Cardiac muscle cell (in vitro differentiated cells and primary cell): ENCODE measurements around the gene PLD1. TPM values are rescaled to one million over a fixed set of nuclear protein-coding genes. Genes with fewer than 3 reads are reported as not detected.

ENCODE experiments used
- DNase-seq, 2 donors: peaks; one replicate each; pipeline versions ENCODE4 v3.0.0 to v3.0.0-alpha.2; 2010 to 2017; ENCODE audit warnings: low read depth in 1 of 2, low spot score in 1 of 2
- H3K27ac ChIP-seq: fragments of 200-600 bp; sonication (generic); 2 replicates; pipeline ENCODE4 v1.5.1; 2016
- H3K27me3 ChIP-seq: fragments of 200-600 bp; sonication (generic); 2 replicates; pipeline ENCODE4 v1.6.0; 2016; ENCODE audit warnings: control low read depth
- H3K36me3 ChIP-seq: fragments of 200-600 bp; sonication (generic); 2 replicates; pipeline ENCODE4 v1.5.1; 2016; ENCODE audit warnings: control low read depth
- H3K4me1 ChIP-seq: fragments of 200-600 bp; sonication (generic); 2 replicates; pipeline ENCODE4 v1.8.1; 2017; ENCODE audit warnings: low read depth, mild to moderate bottlenecking, mixed run types
- H3K4me3 ChIP-seq: fragments of 200-600 bp; sonication (generic); 2 replicates; pipeline ENCODE4 v1.5.1; 2016; ENCODE audit warnings: mild to moderate bottlenecking
- H3K9me3 ChIP-seq: fragments of 200-600 bp; sonication (generic); 2 replicates; pipeline ENCODE4 v1.5.1; 2017; ENCODE audit warnings: low read depth, mild to moderate bottlenecking, control low read depth
- CTCF ChIP-seq: IDR thresholded peaks from 2 replicates; pipeline ENCODE4 v1.5.1; 2012; ENCODE audit warnings: low read depth, mild to moderate bottlenecking, low read length
- polyA plus RNA-seq: library from polyadenylated mRNA; unstranded; fragments of >200 nt; fragmentation: Nextera tagmentation; extraction: Ambion mirVana; gene quantifications from 2 replicates; pipeline ENCODE4 v1.2.1, GENCODE V29; 2016
- total RNA-seq: library from RNA; depleted of rRNA; stranded (reverse); fragments of >200 nt; gene quantifications from 2 replicates; pipeline ENCODE4 v1.2.3, GENCODE V29; 2016

The PLD1 gene
- total and polyA plus RNA-seq, 2 experiments from 2014 or later = 18.3 to 35.1 TPM

- no peaks in the 10 kb centered on the region for H3K27me3 ChIP-seq
- peaks cover 58% of the 10 kb centered on the region for H3K4me1 ChIP-seq
- H3K36me3 ChIP-seq = no peaks in the 10 kb centered on the region
- H3K27ac ChIP-seq = no peak overlapping the region
- no peaks in the 10 kb centered on the region for H3K9me3 ChIP-seq
- no peak overlapping the region for H3K4me3 ChIP-seq
- no peak for DNase-seq
- no peak for TF ChIP-seq CTCF
Observed at GRCh38 chr3:171845481-171846284, 35.4 kb upstream of the PLD1 start.

- H3K4me3 ChIP-seq = no peak overlapping the region
- no peak overlapping the region for H3K27ac ChIP-seq
- no peaks in the 10 kb centered on the region for H3K27me3 ChIP-seq
- peaks cover 58% of the 10 kb centered on the region for H3K4me1 ChIP-seq
- no peak for DNase-seq
- no peaks in the 10 kb centered on the region for H3K36me3 ChIP-seq
- H3K9me3 ChIP-seq = no peaks in the 10 kb centered on the region
- TF ChIP-seq CTCF = no peak
Observed at GRCh38 chr3:171844873-171845272, 34.6 kb upstream of the PLD1 start.

- Histone ChIP-seq H3K27me3 (no peaks in the 10 kb centered on the region), H3K4me1 (peaks cover 52% of the 10 kb centered on the region), H3K9me3 (no peaks in the 10 kb centered on the region), H3K4me3 (no peak within 1 kb of the TSS), H3K27ac (peak within 1 kb of the TSS; percentile 65), H3K36me3 (no peaks in the 10 kb centered on the region)
- no peak for TF ChIP-seq CTCF
- peak in 1 of 2 donors; percentile 80 for DNase-seq
Observed at GRCh38 chr3:171842864-171843518, 32.7 kb upstream of the PLD1 start, which contains the start of gene TMEM212. Gene TMEM212, plus strand, starts transcription at chr3:171843349. Its CDS starts 35 bp downstream, at chr3:171843384.

- H3K27me3 ChIP-seq = no peaks in the 10 kb centered on the region
- peak in 1 of 2 donors; percentile 89 for DNase-seq
- no peaks in the 10 kb centered on the region for H3K36me3 ChIP-seq
- no peaks in the 10 kb centered on the region for H3K9me3 ChIP-seq
- H3K4me1 ChIP-seq = peaks cover 39% of the 10 kb centered on the region
- TF ChIP-seq CTCF = no peak
- peak overlapping the region; percentile 65 for H3K27ac ChIP-seq
- H3K4me3 ChIP-seq = no peak overlapping the region
Observed at GRCh38 chr3:171841620-171842000, 31.3 kb upstream of the PLD1 start.

- H3K4me1 ChIP-seq = peaks cover 38% of the 10 kb centered on the region
- no peak overlapping the region for H3K4me3 ChIP-seq
- H3K27ac ChIP-seq = peak overlapping the region; percentile 65
- H3K36me3 ChIP-seq = no peaks in the 10 kb centered on the region
- no peak for TF ChIP-seq CTCF
- H3K9me3 ChIP-seq = no peaks in the 10 kb centered on the region
- H3K27me3 ChIP-seq = no peaks in the 10 kb centered on the region
- DNase-seq = no peak
Observed at GRCh38 chr3:171840811-171841619, 30.7 kb upstream of the PLD1 start.
